Gastroesophageal sphincter (tissue), 4 donors: ENCODE measurements around the gene SF3B2. TPM values are rescaled to one million over a fixed set of nuclear protein-coding genes. Genes with fewer than 3 reads are reported as not detected.

ENCODE experiments used
- ATAC-seq: fragments of 150-250 bp; one replicate; pipeline ENCODE4 v1.9.1; 2016; ENCODE audit warnings: mild to moderate bottlenecking, moderate library complexity
- H3K27ac ChIP-seq, 4 donors: fragments of 200-600 bp; sonication (generic) in 3 of 4; 1 replicate in 3 of 4; 2 replicates in 1 of 4; pipeline ENCODE4 v1.5.1; 2016 to 2019
- H3K27me3 ChIP-seq: fragments of 200-600 bp; sonication (generic); one replicate; pipeline ENCODE4 v1.5.1; 2019
- H3K36me3 ChIP-seq, 2 donors: fragments of 200-600 bp; sonication (generic); one replicate each; pipeline ENCODE4 v1.5.1; 2019; ENCODE audit warnings: control low read depth in 1 of 2
- H3K4me1 ChIP-seq, 3 donors: fragments of 200-600 bp; sonication (generic); 1 replicate in 2 of 3; 2 replicates in 1 of 3; pipeline ENCODE4 v1.5.1; 2016 to 2019; ENCODE audit warnings: control low read depth in 2 of 3
- H3K4me3 ChIP-seq, 2 donors: fragments of 200-600 bp; sonication (generic); one replicate each; pipeline ENCODE4 v1.5.1; 2019; ENCODE audit warnings: mild to moderate bottlenecking in 1 of 2, moderate library complexity in 1 of 2
- H3K9me3 ChIP-seq, 3 donors: fragments of 200-600 bp; sonication (generic); one replicate each; pipeline ENCODE4 v1.5.1; 2017 to 2019; ENCODE audit warnings: control low read depth in 2 of 3
- CTCF ChIP-seq, 4 experiments: fragments of 200-600 bp in 2 of 4; fragments of 450-650 bp in 2 of 4; sonication (generic) in 1 of 4; IDR thresholded peaks; one replicate each; pipeline ENCODE4 v1.5.1; 2017 to 2019; ENCODE audit warnings: antibody characterized with exemption in 4 of 4, mild to moderate bottlenecking in 2 of 4, moderate library complexity in 2 of 4
- EP300 ChIP-seq: sonication (generic); formaldehyde crosslinking; IDR thresholded peaks from one replicate; pipeline ENCODE4 v1.6.1; 2017; ENCODE audit warnings: antibody characterized with exemption, mild to moderate bottlenecking
- POLR2A ChIP-seq, 2 donors: fragments of 450-650 bp; IDR thresholded peaks; one replicate each; pipeline ENCODE4 v1.6.1; 2017; ENCODE audit warnings: antibody characterized with exemption in 2 of 2, mild to moderate bottlenecking in 2 of 2, moderate library complexity in 1 of 2
- POLR2AphosphoS5 ChIP-seq: sonication (generic); formaldehyde crosslinking; IDR thresholded peaks from one replicate; pipeline ENCODE4 v1.6.1; 2017; ENCODE audit warnings: antibody characterized with exemption
- WGBS, 2 donors: methylation state at CpG; one replicate each; pipeline ENCODE4 v1.1.5; 2018; ENCODE audit warnings: low coverage in 1 of 2; 5-methylcytosine and 5-hydroxymethylcytosine counted together
- total RNA-seq, 4 donors: library from RNA; depleted of rRNA; stranded (reverse); fragments of >200 nt; gene quantifications; one replicate each; pipeline ENCODE4 v1.1.0, GENCODE V29; 2016

SF3B2 gene
- total RNA-seq: 100 to 1,000 TPM; 113 to 179 (median 160) TPM

GRCh38 chr11:66051766-66052663, at the start of gene SF3B2:
TSS of gene SF3B2 (plus strand) at chr11:66052364. CDS start at chr11:66052385, 21 bp downstream.
- 0% methylated on average over 1 to 2 of the region's 84 CpGs for WGBS, 2 donors
- H3K27me3 ChIP-seq: peaks cover 22% of the 10 kb centered on the region
- no peaks in the 10 kb centered on the region for H3K9me3 ChIP-seq
- H3K4me1 ChIP-seq: peaks cover 0 to 63% (median 26%) of the 10 kb centered on the region in 3 donors
- peaks cover 0 to 33% of the 10 kb centered on the region in 2 donors for H3K36me3 ChIP-seq
- peak within 1 kb of the TSS; percentile 89 to 99 for H3K4me3 ChIP-seq
- H3K27ac ChIP-seq: peak within 1 kb of the TSS; percentile 84 to 95 (median 90)
- TF ChIP-seq EP300 (no peak), POLR2AphosphoS5 (peak; percentile 80), POLR2A (IDR thresholded peaks at IDR 0.05) (peak; percentile 59 to 60), CTCF (IDR thresholded peaks at IDR 0.05) (peak in 1 of 4 experiments; percentile 32)
- ATAC-seq: peak; percentile 99

GRCh38 chr11:66002648-66003225, 49.4 kb upstream of the SF3B2 start:
- Histone ChIP-seq H3K4me3 (peak overlapping the region; percentile 77 to 86), H3K27ac (peak overlapping the region; percentile 64 to 94 (median 90)), H3K9me3 (no peaks in the 10 kb centered on the region), H3K36me3 (peaks cover 3 to 53% of the 10 kb centered on the region in 2 donors), H3K4me1 (peaks cover 3 to 38% (median 22%) of the 10 kb centered on the region in 3 donors), H3K27me3 (no peaks in the 10 kb centered on the region)
- TF ChIP-seq POLR2AphosphoS5 (peak; percentile 42), CTCF (IDR thresholded peaks at IDR 0.05) (peak in 2 of 4 experiments; percentile 27 to 49), POLR2A (IDR thresholded peaks at IDR 0.05) (peak; percentile 12 to 44), EP300 (no peak)
- ATAC-seq: peak; percentile 69
- 0 to 20% methylated on average over 1 to 2 of the region's 40 CpGs for WGBS, 2 donors

- Histone ChIP-seq H3K36me3 (peaks cover 3 to 48% of the 10 kb centered on the region in 2 donors), H3K27me3 (no peaks in the 10 kb centered on the region), H3K9me3 (no peaks in the 10 kb centered on the region), H3K4me3 (peak overlapping the region in 1 of 2 donors; percentile 86), H3K4me1 (peaks cover 3 to 38% (median 22%) of the 10 kb centered on the region in 3 donors), H3K27ac (peak overlapping the region; percentile 64 to 94 (median 90))
- no peak for ATAC-seq
- no peak for TF ChIP-seq POLR2AphosphoS5
- TF ChIP-seq EP300: no peak
- TF ChIP-seq POLR2A (IDR thresholded peaks at IDR 0.05): no peak
- no peak for TF ChIP-seq CTCF (IDR thresholded peaks at IDR 0.05)
- WGBS, 2 donors: 56 to 63% methylated on average over 3 to 4 of the region's 6 CpGs
Measured at GRCh38 chr11:66003291-66003690, 48.9 kb upstream of the SF3B2 start.

- H3K36me3 ChIP-seq: peaks cover 3 to 39% of the 10 kb centered on the region in 2 donors
- no peak overlapping the region for H3K4me3 ChIP-seq
- H3K4me1 ChIP-seq: peaks cover 3 to 38% (median 22%) of the 10 kb centered on the region in 3 donors
- no peak for ATAC-seq
- TF ChIP-seq POLR2A (IDR thresholded peaks at IDR 0.05) (no peak), POLR2AphosphoS5 (no peak), CTCF (IDR thresholded peaks at IDR 0.05) (no peak), EP300 (no peak)
- H3K9me3 ChIP-seq: no peaks in the 10 kb centered on the region
- 66 to 83% methylated on average over 1 to 3 of the region's 4 CpGs for WGBS, 2 donors
- no peaks in the 10 kb centered on the region for H3K27me3 ChIP-seq
- H3K27ac ChIP-seq: peak overlapping the region in 1 of 4 donors; percentile 12
Measured at GRCh38 chr11:66004186-66004585, 48.0 kb upstream of the SF3B2 start.
